Measurements from ENCODE around the gene CLCN3.
"Not testable (repeated sequence)": the region's sequence is repeated elsewhere in the genome, so short reads cannot be mapped to it uniquely, and the experiment has no call there.

CLCN3 gene

GRCh38 chr4:169658975-169659715 is 38.8 kb downstream of the CLCN3 start:
- no peak for DNase-seq

GRCh38 chr4:169659716-169660670 is 39.6 kb downstream of the CLCN3 start:
- DNase-seq: peak; percentile 91

DNA sequence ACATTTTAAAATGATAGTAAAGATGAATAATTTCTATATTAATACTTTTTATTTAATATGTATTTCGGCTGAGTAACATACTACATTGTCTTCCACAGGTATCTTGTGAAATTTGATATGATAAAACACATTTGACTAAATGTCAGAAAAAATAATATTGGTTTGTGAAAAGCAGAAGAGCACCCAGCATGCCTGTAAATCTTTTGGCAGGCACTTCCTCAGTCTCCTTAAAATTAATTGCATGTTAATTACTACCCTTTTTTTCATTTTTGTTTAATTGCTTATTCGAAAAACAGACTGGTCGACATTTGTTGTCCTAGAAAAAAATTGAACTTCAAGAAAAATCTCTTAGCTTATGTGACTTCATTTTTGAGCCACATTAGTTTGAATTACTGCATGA is 40.6 kb downstream of the CLCN3 start:
- DNase-seq: no peak

GRCh38 chr4:169661761-169662160 is 41.4 kb downstream of the CLCN3 start:
- DNase-seq: no peak

- no peak for DNase-seq
Observed at GRCh38 chr4:169662206-169662605, 41.8 kb downstream of the CLCN3 start.

DNA sequence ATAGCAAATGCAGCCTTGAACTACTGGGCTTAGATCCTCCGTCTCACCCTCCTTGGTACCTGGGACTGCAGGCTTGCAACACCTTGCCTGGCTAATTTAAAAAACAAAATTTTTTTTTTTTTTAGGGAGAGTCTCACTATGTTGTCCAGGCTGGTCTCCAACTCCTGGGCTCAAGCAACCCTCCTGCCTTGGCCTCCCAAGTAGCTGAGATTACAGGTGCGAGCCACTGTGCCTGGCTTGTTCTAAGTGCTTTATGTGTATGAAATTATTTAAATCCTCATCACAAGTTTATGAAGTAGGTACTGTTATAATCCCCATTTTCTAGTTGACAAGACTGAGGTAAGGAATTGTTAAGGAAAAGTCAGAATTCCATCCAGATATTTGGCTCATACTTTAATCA is 43.0 kb downstream of the CLCN3 start:
- no peak for DNase-seq

DNA sequence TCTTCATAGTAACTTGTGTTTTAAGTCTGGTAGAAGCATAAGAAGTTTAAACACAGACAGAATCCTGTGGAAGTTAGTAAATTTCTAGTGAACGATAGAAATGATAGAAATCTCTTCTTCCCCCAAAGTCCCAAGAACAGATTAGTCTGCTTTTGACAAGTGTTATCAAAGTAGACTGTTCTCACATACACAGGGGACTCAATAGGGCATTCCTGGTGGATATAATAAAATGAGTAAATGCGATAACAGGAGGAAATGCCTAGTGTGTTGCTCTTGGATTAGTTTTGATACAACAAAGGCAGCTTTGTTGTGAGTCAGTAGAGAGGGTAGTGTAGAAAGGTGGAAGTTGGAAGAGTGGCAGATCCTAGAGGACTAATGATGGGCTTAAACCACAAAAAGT is 43.5 kb downstream of the CLCN3 start:
- no peak for DNase-seq

DNA sequence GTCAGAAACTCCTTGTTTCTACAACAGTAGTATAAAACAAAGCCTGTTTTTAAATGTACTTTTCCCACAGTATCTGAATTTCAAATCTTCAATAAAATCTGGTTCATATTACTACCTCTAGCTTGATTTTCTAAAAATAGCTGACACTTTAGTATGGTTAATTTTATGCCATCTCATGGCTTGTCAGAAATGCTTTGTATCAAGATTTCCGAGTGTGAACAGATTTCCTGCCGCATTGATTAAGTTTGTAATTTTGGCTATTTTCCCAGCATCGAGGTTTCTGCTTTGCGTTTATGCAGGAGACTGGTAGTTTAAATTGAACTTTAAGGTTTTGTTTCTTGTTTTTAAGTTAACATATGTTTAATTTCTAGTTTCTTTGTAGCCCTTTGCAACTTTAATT is 44.2 kb downstream of the CLCN3 start:
- DNase-seq: no peak

GRCh38 chr4:169665046-169665737 is 44.8 kb downstream of the CLCN3 start:
- DNase-seq: no peak

- DNase-seq: no peak
Observed at GRCh38 chr4:169668069-169668721, 47.8 kb downstream of the CLCN3 start.

DNA sequence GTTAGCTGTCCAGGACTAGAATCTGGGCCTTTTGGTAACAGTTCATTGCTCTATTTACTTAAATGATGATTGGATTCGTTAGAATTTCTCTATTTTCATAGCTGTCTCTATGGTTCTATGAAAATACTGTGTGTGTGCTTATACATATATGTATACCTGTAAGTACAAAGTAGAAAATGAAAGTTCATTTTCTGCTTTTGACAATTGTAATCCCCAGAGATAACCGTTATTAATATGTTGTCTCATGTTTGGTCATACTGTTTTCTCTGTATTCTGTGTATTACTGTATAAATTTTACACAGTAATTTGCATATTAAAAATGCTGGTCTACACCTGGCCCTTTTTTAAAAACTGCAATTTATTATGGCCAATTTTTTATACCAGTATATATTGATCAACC is 55.4 kb downstream of the CLCN3 start:
- DNase-seq: no peak

DNA sequence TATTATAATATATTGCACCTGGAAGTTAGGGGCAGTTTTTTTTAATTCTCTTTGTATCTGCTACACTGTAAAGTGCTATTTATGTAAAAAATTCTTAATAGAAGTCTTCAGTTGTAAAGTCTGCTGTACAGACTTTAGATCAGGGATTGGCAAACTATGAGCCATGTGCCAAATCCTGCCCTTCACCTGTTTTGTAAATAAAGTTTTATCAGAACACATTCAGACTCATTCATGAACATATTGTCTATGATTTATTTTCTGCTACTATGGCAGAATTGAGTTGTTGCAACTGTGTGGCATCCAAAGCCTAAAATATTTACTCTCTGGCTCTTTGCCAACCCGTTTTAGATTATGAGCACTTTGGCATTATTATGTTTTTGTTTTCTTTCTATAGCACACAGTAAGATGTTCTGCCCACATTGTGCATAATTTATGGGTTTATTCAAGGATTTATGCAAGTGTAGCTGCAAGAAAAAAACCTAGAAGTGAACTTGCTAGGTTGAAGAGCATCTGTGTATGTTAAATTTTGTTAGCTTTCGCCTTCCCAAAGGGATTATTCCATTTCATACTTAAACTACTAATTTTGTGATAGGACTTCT is 56.9 kb downstream of the CLCN3 start:
- DNase-seq: peak; percentile 38

DNA sequence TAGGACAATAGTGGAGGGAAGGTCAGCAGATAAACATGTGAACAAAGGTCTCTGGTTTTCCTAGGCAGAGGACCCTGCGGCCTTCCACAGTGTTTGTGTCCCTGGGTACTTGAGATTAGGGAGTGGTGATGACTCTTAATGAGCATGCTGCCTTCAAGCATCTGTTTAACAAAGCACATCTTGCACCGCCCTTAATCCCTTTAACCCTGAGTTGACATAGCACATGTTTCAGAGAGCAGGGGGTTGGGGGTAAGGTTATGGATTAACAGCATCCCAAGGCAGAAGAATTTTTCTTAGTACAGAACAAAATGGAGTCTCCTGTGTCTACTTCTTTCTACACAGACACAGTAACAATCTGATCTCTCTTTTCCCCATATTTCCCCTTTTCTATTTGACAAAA is 58.1 kb downstream of the CLCN3 start:
- not testable (repeated sequence) for DNase-seq

DNA sequence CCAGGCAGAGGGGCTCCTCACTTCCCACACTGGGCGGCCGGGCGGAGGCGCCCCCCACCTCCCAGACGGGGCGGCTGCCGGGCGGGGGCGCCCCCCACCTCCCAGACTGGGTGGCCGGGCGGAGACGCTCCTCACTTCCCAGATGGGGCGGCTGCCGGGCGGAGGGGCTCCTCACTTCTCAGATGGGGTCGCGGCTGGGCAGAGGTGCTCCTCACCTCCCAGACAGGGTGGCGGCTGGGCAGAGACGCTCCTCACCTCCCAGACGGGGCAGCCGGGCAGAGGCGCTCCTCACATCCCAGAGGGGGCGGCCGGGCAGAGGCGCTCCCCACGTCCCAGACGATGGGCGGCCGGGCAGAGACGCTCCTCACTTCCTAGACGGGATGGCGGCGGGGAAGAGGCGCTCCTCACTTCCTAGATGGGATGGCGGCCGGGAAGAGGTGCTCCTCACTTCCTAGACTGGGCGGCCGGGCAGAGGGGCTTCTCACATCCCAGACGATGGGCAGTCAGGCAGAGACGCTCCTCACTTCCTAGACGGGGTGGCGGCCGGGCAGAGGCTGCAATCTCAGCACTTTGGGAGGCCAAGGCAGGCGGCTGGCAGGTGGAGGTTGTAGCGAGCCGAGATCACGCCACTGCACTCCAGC is 58.7 kb downstream of the CLCN3 start:
- not testable (repeated sequence) for DNase-seq

DNA sequence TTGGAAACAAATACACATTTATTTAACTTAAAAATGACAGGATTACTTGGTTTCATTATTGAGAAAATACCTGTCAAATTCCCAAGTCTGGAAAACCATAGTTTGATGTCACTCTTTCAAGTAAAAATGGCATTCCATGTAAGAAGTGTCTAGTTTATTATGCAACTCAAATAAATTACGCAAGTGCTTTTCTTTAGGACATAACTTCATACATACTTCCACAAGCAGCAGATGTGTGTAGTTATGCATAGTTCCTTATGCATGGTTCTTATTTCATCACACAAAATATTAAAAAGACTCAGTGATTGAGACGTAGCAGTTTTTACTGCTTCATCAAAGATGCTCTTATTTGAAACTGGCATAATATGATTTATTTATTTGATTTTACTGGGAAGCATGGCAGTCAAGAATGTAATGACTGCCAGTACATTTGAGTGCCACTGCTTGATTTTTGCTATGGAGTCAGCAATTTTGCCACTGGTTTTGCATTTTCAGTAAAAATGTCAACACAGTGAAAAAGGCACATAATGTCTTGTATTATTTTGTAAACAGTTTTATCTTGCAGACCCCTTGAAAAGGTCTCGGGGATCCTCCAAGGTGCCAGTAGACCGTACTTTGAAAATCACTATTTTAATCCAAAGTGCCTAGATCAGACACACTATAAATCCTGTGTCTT is 62.1 kb downstream of the CLCN3 start:
- no peak for DNase-seq

DNA sequence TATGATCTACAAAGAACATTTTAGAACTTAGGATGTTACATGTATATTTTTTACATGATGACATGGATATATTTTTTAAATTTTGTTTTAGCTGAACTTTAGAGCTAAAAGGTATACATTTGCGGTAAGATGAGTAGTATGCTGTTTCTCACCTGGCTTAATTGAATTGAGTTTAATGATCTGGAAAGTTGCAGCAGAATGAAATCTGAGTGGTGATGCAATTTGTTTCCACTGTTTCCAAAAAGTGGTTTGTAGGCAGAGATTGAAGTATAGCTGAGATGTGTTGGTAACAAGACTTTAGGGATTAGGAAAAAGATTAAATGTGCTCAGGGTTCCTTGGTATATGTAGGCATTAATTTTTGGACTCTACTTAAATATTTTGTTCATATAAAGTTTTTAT is 69.3 kb downstream of the CLCN3 start:
- DNase-seq: no peak

DNA sequence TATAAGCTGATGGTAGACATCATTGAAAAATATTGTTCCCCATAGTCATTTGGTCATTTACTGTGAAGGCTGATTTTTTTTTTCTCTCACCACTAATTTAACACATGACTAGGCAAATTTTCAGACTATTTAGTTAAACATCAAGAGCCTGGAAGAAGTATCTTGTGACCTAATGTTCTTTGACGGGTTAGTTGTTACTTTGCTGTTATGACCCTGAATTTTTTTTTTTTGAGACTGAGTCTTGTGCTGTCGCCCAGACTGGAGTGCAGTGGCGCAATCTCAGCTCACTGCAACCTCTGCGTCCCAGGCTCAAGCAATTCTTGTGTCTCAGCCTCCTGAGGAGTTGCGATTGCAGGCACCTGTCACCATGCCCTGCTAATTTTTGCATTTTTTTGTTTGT is 70.4 kb downstream of the CLCN3 start:
- no peak for DNase-seq

GRCh38 chr4:169698331-169698730 is 78.0 kb downstream of the CLCN3 start:
- no peak for DNase-seq

DNA sequence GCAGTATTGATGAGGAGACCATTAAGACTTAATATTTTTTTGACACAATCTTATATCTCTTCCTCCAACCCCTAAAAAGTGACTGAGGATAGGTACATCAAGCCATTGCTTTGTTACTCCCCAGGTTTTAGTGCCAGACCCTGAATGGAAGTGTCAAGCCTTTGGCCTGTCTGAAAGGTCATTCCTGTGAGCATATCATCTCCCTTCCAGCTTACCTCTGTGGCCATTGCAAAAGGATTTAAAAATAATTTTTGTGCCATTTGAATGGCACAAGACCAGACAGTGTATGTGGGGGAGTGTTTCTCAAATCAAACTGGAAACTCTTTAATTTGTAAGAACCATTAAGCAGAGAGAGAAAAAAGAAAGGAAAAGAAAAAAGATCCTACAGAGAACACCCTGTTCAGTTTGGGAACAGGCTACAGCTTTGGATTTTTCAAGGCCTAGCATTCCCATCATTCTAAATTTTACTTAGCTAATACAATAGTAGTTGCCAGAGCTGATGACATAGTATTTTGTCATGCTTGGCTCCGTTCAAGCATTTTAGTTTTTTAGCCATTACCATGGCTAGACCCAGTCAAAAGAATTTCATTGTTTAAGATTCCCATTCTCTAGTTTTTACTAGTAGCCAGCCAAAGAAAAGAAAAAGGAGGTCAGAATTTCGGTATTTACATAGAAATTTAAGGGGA is 87.7 kb downstream of the CLCN3 start:
- no peak for DNase-seq

DNA sequence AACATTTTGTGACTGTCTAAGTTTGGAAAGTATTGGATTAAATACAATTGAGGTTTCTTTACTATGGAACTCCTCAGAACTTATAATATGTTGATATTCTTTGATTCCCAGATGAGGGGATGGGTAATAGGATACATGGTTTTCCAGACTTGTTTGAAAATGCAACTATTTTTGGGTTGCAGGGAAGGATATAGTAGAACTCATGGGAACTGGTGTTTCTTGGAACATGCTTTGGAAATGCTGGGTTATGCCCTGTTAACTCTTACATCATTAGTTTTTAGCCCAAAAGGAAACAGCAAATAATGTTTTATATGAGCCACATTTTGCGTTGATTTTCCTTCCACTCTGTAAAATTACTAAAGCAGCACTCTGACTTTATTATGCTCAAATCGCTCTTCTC is 95.4 kb downstream of the CLCN3 start:
- DNase-seq: no peak

GRCh38 chr4:169716677-169717076 is 96.3 kb downstream of the CLCN3 start:
- no peak for DNase-seq
